A172 (cell line): ENCODE data around the gene NPDC1. TPM values are rescaled to one million over a fixed set of nuclear protein-coding genes. Genes with fewer than 3 reads are reported as not detected.

ENCODE experiments used
- DNase-seq: peaks from one replicate; pipeline ENCODE4 v3.0.0-alpha.2; 2015; ENCODE audit warnings: low spot score
- total RNA-seq: library from RNA; depleted of rRNA; stranded (reverse); fragments of >200 nt; shearing (Covaris generic); gene quantifications from 2 replicates; pipeline ENCODE4 v1.2.3, GENCODE V29; 2014

The NPDC1 gene
- total RNA-seq, 1 experiment from 2014 or later: 49.6 TPM

GRCh38 chr9:137056739-137057415 lies 10.9 kb upstream of the NPDC1 start:
- DNase-seq: no peak

GRCh38 chr9:137055385-137056364 lies 9.7 kb upstream of the NPDC1 start:
- DNase-seq: peak; percentile 80

GRCh38 chr9:137054932-137055384 lies 9.0 kb upstream of the NPDC1 start:
- DNase-seq: no peak

GRCh38 chr9:137053944-137054931 lies 8.3 kb upstream of the NPDC1 start, which contains the start of gene ENTPD2:
Gene ENTPD2, minus strand, starts transcription at chr9:137054061. Its CDS starts 64 bp downstream, at chr9:137053997.
- no peak for DNase-seq

- DNase-seq: no peak
These were observed 7.3 kb upstream of the NPDC1 start for GRCh38 chr9:137052998-137053943.

- no peak for DNase-seq
These were observed 6.3 kb upstream of the NPDC1 start for GRCh38 chr9:137052293-137052692.

GRCh38 chr9:137051145-137051724 lies 5.3 kb upstream of the NPDC1 start:
- DNase-seq: peak; percentile 68

GRCh38 chr9:137050570-137050969 lies 4.6 kb upstream of the NPDC1 start:
- DNase-seq: no peak

GRCh38 chr9:137049544-137050449 lies 3.8 kb upstream of the NPDC1 start:
- DNase-seq: peak; percentile 68

- DNase-seq: no peak
These were observed 2.9 kb upstream of the NPDC1 start for GRCh38 chr9:137048655-137049543.

- no peak for DNase-seq
These were observed 486 bp downstream of the NPDC1 start for GRCh38 chr9:137045294-137046087.

- peak; percentile 66 for DNase-seq
These were observed 1.3 kb downstream of the NPDC1 start for GRCh38 chr9:137044502-137045177.

- no peak for DNase-seq
These were observed 1.9 kb downstream of the NPDC1 start for GRCh38 chr9:137044037-137044436.

GRCh38 chr9:137042751-137043727 lies 2.9 kb downstream of the NPDC1 start:
- DNase-seq: no peak

- no peak for DNase-seq
These were observed 4.9 kb downstream of the NPDC1 start for GRCh38 chr9:137041124-137041523.
